GM18519 (cell line): ENCODE measurements around the gene CMAS.
"Not testable (repeated sequence)": the region's sequence is repeated elsewhere in the genome, so short reads cannot be mapped to it uniquely, and the experiment has no call there.

ENCODE experiments used
- ATAC-seq: cut with Tn5 transposase; IDR thresholded peaks from one replicate; pipeline ENCODE4 v1.9.1; 2021; ENCODE audit warnings: mild to moderate bottlenecking, moderate library complexity; ENCODE audit not compliant: unreplicated experiment, low FRiP score

The CMAS gene

GRCh38 chr12:22046968-22047390 lies 961 bp downstream of the CMAS start:
- no peak for ATAC-seq

GRCh38 chr12:22047494-22047893 lies 1.5 kb downstream of the CMAS start:
- ATAC-seq: no peak

- no peak for ATAC-seq
Measured at GRCh38 chr12:22048351-22049041, 2.5 kb downstream of the CMAS start.

GRCh38 chr12:22050078-22050477 lies 4.1 kb downstream of the CMAS start:
- no peak for ATAC-seq

GRCh38 chr12:22051114-22051698 lies 5.2 kb downstream of the CMAS start:
- no peak for ATAC-seq

GRCh38 chr12:22052994-22053393 lies 7.0 kb downstream of the CMAS start:
- ATAC-seq: not testable (repeated sequence)

- ATAC-seq: no peak
Measured at GRCh38 chr12:22054155-22054554, 8.1 kb downstream of the CMAS start.

GRCh38 chr12:22056607-22057006 lies 10.6 kb downstream of the CMAS start:
- ATAC-seq: no peak

GRCh38 chr12:22059976-22060647 lies 14.1 kb downstream of the CMAS start:
- no peak for ATAC-seq

- ATAC-seq: no peak
Measured at GRCh38 chr12:22064968-22065367, 18.9 kb downstream of the CMAS start.

GRCh38 chr12:22066310-22066709 lies 20.3 kb downstream of the CMAS start:
- ATAC-seq: no peak

- ATAC-seq: no peak
Measured at GRCh38 chr12:22069851-22070250, 23.8 kb downstream of the CMAS start.

- no peak for ATAC-seq
Measured at GRCh38 chr12:22082190-22082701, 36.2 kb downstream of the CMAS start.

GRCh38 chr12:22083167-22083566 lies 37.1 kb downstream of the CMAS start:
- ATAC-seq: no peak

- ATAC-seq: no peak
Measured at GRCh38 chr12:22084852-22085251, 38.8 kb downstream of the CMAS start.

- ATAC-seq: no peak
Measured at GRCh38 chr12:22088886-22089285, 42.9 kb downstream of the CMAS start.

- no peak for ATAC-seq
Measured at GRCh38 chr12:22089486-22089885, 43.5 kb downstream of the CMAS start.

GRCh38 chr12:22099062-22099461 lies 53.0 kb downstream of the CMAS start:
- ATAC-seq: not testable (repeated sequence)

- peak; percentile 75 for ATAC-seq
Measured at GRCh38 chr12:22100958-22101748, 55.1 kb downstream of the CMAS start.

- no peak for ATAC-seq
Measured at GRCh38 chr12:22101749-22102243, 55.8 kb downstream of the CMAS start.

- no peak for ATAC-seq
Measured at GRCh38 chr12:22103418-22103817, 57.4 kb downstream of the CMAS start.
